Prostate gland (tissue), 2 donors: ENCODE results near the gene CRTC3.

ENCODE experiments used
- CTCF ChIP-seq, 4 experiments: fragments of 200-600 bp in 2 of 4; fragments of 450-650 bp in 2 of 4; sonication (generic) in 2 of 4; IDR thresholded peaks; 1 replicate in 3 of 4; 2 replicates in 1 of 4; pipeline ENCODE4 v1.5.1; 2016 to 2019; ENCODE audit warnings: antibody characterized with exemption in 4 of 4, mild to moderate bottlenecking in 2 of 4, moderate library complexity in 2 of 4
- POLR2A ChIP-seq: fragments of 450-650 bp; IDR thresholded peaks from one replicate; pipeline ENCODE4 v1.6.1; 2016; ENCODE audit warnings: antibody characterized with exemption, mild to moderate bottlenecking
- POLR2AphosphoS5 ChIP-seq: sonication (generic); formaldehyde crosslinking; IDR thresholded peaks from one replicate; pipeline ENCODE4 v1.6.1; 2017; ENCODE audit warnings: antibody characterized with exemption

- TF ChIP-seq CTCF (IDR thresholded peaks at IDR 0.05) (no peak), POLR2A (no peak), POLR2AphosphoS5 (no peak)
Measured at GRCh38 chr15:90564590-90564989, 34.9 kb downstream of the CRTC3 start.
